Measurements from ENCODE around the gene ZNF655. TPM values are rescaled to one million over a fixed set of nuclear protein-coding genes. Genes with fewer than 3 reads are reported as not detected.
A peak's percentile ranks its signal among the peaks of the same experiment; 100 is the strongest.
"Not testable (repeated sequence)": the region's sequence is repeated elsewhere in the genome, so short reads cannot be mapped to it uniquely, and the experiment has no call there.

The ZNF655 gene
- total RNA-seq, 1 experiment from 2014 or later: not detected

DNA sequence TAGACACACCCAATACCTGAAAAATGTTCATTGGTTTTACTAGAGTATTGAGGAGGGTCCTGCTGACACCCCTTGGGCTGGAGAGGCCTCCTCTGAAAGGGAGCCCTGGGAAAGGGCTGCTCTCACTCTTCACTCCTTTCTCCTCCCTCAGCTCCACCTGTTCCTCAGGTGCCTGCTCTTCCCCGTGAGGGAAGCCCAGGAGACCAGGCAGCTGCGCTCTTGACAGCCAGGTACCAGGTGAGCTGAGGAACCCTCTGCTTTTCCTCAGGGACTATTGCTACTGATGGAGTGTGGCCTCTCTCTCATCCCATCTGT, 3.3 kb downstream of the ZNF655 start:
- H3K36me3 Mint-ChIP-seq (ENCODE audit: insufficient read depth, unreplicated experiment): no peaks in the 10 kb centered on the region
- no peaks in the 10 kb centered on the region for H3K27me3 Mint-ChIP-seq (ENCODE audit: unreplicated experiment)
- intact Hi-C loops (cut with micrococcal nuclease; ENCODE audit: unreplicated experiment): no loop called here
- H3K4me1 Mint-ChIP-seq (ENCODE audit: low read depth, unreplicated experiment): peaks cover 25% of the 10 kb centered on the region
- H3K4me3 Mint-ChIP-seq (ENCODE audit: low read depth, unreplicated experiment): no peak overlapping the region
- CTCF ChIA-PET: no interaction called here
- DNase-seq: no peak
- TF ChIP-seq, protein P1, sequence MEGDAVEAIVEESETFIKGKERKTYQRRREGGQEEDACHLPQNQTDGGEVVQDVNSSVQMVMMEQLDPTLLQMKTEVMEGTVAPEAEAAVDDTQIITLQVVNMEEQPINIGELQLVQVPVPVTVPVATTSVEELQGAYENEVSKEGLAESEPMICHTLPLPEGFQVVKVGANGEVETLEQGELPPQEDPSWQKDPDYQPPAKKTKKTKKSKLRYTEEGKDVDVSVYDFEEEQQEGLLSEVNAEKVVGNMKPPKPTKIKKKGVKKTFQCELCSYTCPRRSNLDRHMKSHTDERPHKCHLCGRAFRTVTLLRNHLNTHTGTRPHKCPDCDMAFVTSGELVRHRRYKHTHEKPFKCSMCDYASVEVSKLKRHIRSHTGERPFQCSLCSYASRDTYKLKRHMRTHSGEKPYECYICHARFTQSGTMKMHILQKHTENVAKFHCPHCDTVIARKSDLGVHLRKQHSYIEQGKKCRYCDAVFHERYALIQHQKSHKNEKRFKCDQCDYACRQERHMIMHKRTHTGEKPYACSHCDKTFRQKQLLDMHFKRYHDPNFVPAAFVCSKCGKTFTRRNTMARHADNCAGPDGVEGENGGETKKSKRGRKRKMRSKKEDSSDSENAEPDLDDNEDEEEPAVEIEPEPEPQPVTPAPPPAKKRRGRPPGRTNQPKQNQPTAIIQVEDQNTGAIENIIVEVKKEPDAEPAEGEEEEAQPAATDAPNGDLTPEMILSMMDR (IDR thresholded peaks at IDR 0.05; ENCODE audit: unreplicated experiment): no peak
- no peak overlapping the region for H3K27ac Mint-ChIP-seq (ENCODE audit: unreplicated experiment)
- H3K9me3 Mint-ChIP-seq (ENCODE audit: low read depth, unreplicated experiment): no peaks in the 10 kb centered on the region
- no TSS peak for BruUV-seq (replicated peaks)

DNA sequence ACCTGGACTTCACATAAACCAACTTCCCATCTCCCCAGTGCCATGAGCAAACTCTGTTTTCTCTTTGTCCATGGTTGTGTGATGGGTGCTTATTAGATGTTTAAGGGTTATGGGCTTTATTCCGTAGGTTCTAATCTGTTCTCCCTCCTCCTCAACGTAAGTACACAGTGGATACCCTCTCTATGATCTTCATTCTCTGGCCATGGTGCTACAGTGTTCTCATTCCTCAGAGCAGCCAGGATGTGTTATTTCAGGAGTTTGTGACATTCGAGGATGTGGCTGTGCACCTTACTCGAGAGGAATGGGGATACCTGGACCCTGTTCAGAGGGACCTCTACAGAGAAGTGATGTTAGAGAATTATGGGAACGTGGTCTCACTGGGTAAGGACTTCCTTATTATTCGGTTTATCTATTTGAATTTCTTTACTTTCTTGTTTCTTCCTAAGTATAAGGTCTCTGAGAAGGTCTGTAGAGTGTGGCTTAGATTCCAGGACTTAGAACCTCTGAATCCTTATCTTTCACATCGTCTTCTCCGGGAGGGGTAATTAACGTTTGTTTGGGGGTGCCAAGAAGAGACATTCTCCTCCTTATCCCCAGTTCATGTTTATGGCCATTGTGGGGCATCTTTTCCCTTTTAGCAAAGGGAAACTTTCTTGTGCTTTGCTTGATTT, 3.8 kb downstream of the ZNF655 start:
- CTCF ChIA-PET: no interaction called here
- no peak for DNase-seq
- peak overlapping the region; percentile 13 for H3K4me3 Mint-ChIP-seq (ENCODE audit: low read depth, unreplicated experiment)
- H3K9me3 Mint-ChIP-seq (ENCODE audit: low read depth, unreplicated experiment): no peaks in the 10 kb centered on the region
- TF ChIP-seq, protein P1 (IDR thresholded peaks at IDR 0.05; ENCODE audit: unreplicated experiment): no peak
- peaks cover 25% of the 10 kb centered on the region for H3K4me1 Mint-ChIP-seq (ENCODE audit: low read depth, unreplicated experiment)
- intact Hi-C loops (cut with micrococcal nuclease; ENCODE audit: unreplicated experiment): no loop called here
- BruUV-seq (replicated peaks): no TSS peak
- H3K27ac Mint-ChIP-seq (ENCODE audit: unreplicated experiment): peak overlapping the region; percentile 75
- no peaks in the 10 kb centered on the region for H3K27me3 Mint-ChIP-seq (ENCODE audit: unreplicated experiment)
- H3K36me3 Mint-ChIP-seq (ENCODE audit: insufficient read depth, unreplicated experiment): no peaks in the 10 kb centered on the region

DNA sequence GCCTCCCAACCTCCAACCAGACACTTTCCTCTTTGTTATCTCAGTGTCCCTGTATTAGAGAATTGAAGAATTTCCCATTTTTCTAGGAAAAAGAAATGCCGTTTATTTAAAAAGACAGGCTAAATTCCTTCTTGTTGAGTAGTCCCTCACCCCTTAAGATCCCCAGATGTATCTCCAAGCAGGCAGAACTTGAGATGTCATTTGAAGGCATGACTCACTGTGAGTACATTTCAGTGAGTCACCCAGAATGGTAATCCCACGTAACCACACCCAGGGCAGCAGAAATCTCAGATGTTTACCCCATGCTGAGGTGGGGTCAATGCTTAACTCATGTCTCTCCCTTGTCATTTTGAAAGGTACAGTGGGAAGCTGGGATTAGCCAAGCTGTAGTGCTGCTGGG, 4.4 kb downstream of the ZNF655 start:
- intact Hi-C loops (cut with micrococcal nuclease; ENCODE audit: unreplicated experiment): no loop called here
- Mint-ChIP-seq H3K9me3 (ENCODE audit: low read depth, unreplicated experiment) (no peaks in the 10 kb centered on the region), H3K36me3 (ENCODE audit: insufficient read depth, unreplicated experiment) (no peaks in the 10 kb centered on the region), H3K27me3 (ENCODE audit: unreplicated experiment) (no peaks in the 10 kb centered on the region), H3K4me1 (ENCODE audit: low read depth, unreplicated experiment) (peaks cover 25% of the 10 kb centered on the region), H3K27ac (ENCODE audit: unreplicated experiment) (peak overlapping the region; percentile 75), H3K4me3 (ENCODE audit: low read depth, unreplicated experiment) (peak overlapping the region; percentile 13)
- BruUV-seq (replicated peaks): no TSS peak
- CTCF ChIA-PET: interaction anchor here (0.6 kb wide), 1 partner anchor 737 kb away, joined by 10 read pairs; no protein-coding TSS in a partner anchor
- DNase-seq: peak; percentile 72
- TF ChIP-seq, protein P1 (IDR thresholded peaks at IDR 0.05; ENCODE audit: unreplicated experiment): no peak

DNA sequence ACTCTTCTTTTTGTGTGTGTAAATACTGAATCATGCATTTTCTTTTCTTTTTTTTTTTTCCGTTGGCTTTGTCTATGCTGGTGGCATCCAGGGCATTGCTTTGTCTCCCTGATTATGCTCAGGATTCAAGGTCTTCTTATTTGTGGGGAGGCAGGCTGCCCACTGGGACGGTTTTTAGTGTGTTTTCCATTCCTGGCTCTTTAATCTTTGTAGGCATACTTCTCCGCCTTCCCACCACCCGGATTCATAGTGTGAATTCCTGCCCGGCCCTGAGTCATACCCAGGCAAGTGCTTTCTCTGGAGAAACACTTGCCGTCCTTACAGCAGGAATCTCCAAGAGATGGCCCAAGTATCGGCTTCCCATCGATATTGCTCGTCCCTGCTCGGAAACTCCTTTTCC, 5.2 kb downstream of the ZNF655 start:
- H3K27me3 Mint-ChIP-seq (ENCODE audit: unreplicated experiment): no peaks in the 10 kb centered on the region
- H3K4me3 Mint-ChIP-seq (ENCODE audit: low read depth, unreplicated experiment): peak overlapping the region; percentile 44
- TSS peak; percentile 13 for BruUV-seq (replicated peaks)
- intact Hi-C loops (cut with micrococcal nuclease; ENCODE audit: unreplicated experiment): no loop called here
- DNase-seq: peak; percentile 17
- no peaks in the 10 kb centered on the region for H3K9me3 Mint-ChIP-seq (ENCODE audit: low read depth, unreplicated experiment)
- H3K36me3 Mint-ChIP-seq (ENCODE audit: insufficient read depth, unreplicated experiment): no peaks in the 10 kb centered on the region
- CTCF ChIA-PET: interaction anchor here (0.6 kb wide), 1 partner anchor 738 kb away, joined by 10 read pairs; no protein-coding TSS in a partner anchor
- peak overlapping the region; percentile 75 for H3K27ac Mint-ChIP-seq (ENCODE audit: unreplicated experiment)
- H3K4me1 Mint-ChIP-seq (ENCODE audit: low read depth, unreplicated experiment): peaks cover 25% of the 10 kb centered on the region
- TF ChIP-seq, protein P1 (IDR thresholded peaks at IDR 0.05; ENCODE audit: unreplicated experiment): no peak

DNA sequence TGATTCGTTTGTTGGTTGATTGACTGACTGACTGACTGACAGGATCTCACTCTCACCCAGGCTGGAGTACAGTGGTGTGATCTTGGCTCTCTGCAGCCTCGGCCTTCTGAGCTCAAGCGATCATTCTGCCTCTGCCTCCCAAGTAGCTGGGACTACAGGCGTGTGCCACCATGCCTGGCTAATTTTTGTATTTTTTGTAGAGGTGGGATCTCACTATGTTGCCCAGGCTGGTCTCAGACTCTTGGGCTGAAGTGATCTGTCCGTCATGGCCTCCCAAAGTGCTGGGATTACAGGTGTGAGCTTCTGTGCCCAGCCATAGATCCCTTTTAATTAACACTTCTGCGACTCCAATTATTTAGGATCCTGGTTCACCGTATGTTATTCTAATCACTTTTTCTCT, 10.3 kb downstream of the ZNF655 start:
- H3K4me3 Mint-ChIP-seq (ENCODE audit: low read depth, unreplicated experiment); H3K27ac Mint-ChIP-seq (ENCODE audit: unreplicated experiment); CTCF ChIA-PET; H3K4me1 Mint-ChIP-seq (ENCODE audit: low read depth, unreplicated experiment); H3K9me3 Mint-ChIP-seq (ENCODE audit: low read depth, unreplicated experiment); BruUV-seq (replicated peaks); DNase-seq; intact Hi-C loops (cut with micrococcal nuclease; ENCODE audit: unreplicated experiment); H3K36me3 Mint-ChIP-seq (ENCODE audit: insufficient read depth, unreplicated experiment): not testable (repeated sequence)
- peaks cover 29% of the 10 kb centered on the region for H3K27me3 Mint-ChIP-seq (ENCODE audit: unreplicated experiment)

Measured in Calu3 (cell line).